Stimulated activated effector memory CD8-positive, alpha-beta T cell treated with anti-CD3 and anti-CD28 coated beads, Interleukin-12 subunit alpha, Interleukin-12 subunit beta, amount 100 ng/mL, for 72 hours (primary cell): ENCODE results near the gene DNAH8.

Source experiments
- ATAC-seq: fragments of 150-1000 bp; cut with Tn5 transposase; 2 replicates; pipeline ENCODE4 v1.10.0; 2021
- DNase-seq, 2 donors: peaks; one replicate each; pipeline ENCODE4 v3.0.0; 2021 to 2022; ENCODE audit warnings: low spot score in 2 of 2
- H3K27ac Mint-ChIP-seq: one replicate; pipeline ENCODE4 v1.8.0; 2022; ENCODE audit warnings: mild to moderate bottlenecking, mixed read lengths
- H3K36me3 Mint-ChIP-seq: one replicate; pipeline ENCODE4 v1.8.0; 2022; ENCODE audit warnings: mild to moderate bottlenecking, mixed read lengths
- H3K4me1 Mint-ChIP-seq: one replicate; pipeline ENCODE4 v1.8.0; 2022; ENCODE audit warnings: mixed read lengths
- H3K4me3 Mint-ChIP-seq: one replicate; pipeline ENCODE4 v1.8.0; 2022; ENCODE audit warnings: mild to moderate bottlenecking, mixed read lengths
- H3K9me3 Mint-ChIP-seq: one replicate; pipeline ENCODE4 v1.8.0; 2022; ENCODE audit warnings: mixed read lengths

DNAH8 gene

GRCh38 chr6:38715016-38715689, at the start of gene DNAH8:
TSS of gene DNAH8 (plus strand) at chr6:38715311. CDS start at chr6:38722810, 7,499 bp downstream.
- H3K9me3 Mint-ChIP-seq, result no peaks in the 10 kb centered on the region
- peaks cover 23% of the 10 kb centered on the region for H3K4me1 Mint-ChIP-seq
- peak within 1 kb of the TSS; percentile 56 for H3K4me3 Mint-ChIP-seq
- peak; percentile 84 for ATAC-seq
- H3K36me3 Mint-ChIP-seq, result no peaks in the 10 kb centered on the region
- peak; percentile 28 to 68 for DNase-seq
- H3K27ac Mint-ChIP-seq, result peak within 1 kb of the TSS; percentile 92

GRCh38 chr6:38671885-38672467, 43.1 kb upstream of the DNAH8 start:
- Mint-ChIP-seq H3K4me3 (no peak overlapping the region), H3K4me1 (peaks cover 28% of the 10 kb centered on the region), H3K27ac (peak overlapping the region; percentile 61), H3K9me3 (no peaks in the 10 kb centered on the region), H3K36me3 (peaks cover 32% of the 10 kb centered on the region)
- ATAC-seq (peak; percentile 92), DNase-seq (no peak)

GRCh38 chr6:38673397-38674165, 41.5 kb upstream of the DNAH8 start:
- Mint-ChIP-seq H3K27ac (peak overlapping the region; percentile 2), H3K4me1 (peaks cover 36% of the 10 kb centered on the region), H3K4me3 (no peak overlapping the region), H3K36me3 (peaks cover 48% of the 10 kb centered on the region), H3K9me3 (no peaks in the 10 kb centered on the region)
- DNase-seq (no peak), ATAC-seq (peak; percentile 60)

- Mint-ChIP-seq H3K36me3 (peaks cover 74% of the 10 kb centered on the region), H3K9me3 (no peaks in the 10 kb centered on the region), H3K4me1 (peaks cover 36% of the 10 kb centered on the region), H3K4me3 (no peak overlapping the region), H3K27ac (peak overlapping the region; percentile 68)
- no peak for DNase-seq
- no peak for ATAC-seq
Measured at GRCh38 chr6:38676236-38676973, 38.7 kb upstream of the DNAH8 start.

- peaks cover 80% of the 10 kb centered on the region for H3K36me3 Mint-ChIP-seq
- H3K9me3 Mint-ChIP-seq, result no peaks in the 10 kb centered on the region
- no peak overlapping the region for H3K4me3 Mint-ChIP-seq
- H3K27ac Mint-ChIP-seq, result peak overlapping the region; percentile 68
- DNase-seq (no peak), ATAC-seq (no peak)
- H3K4me1 Mint-ChIP-seq, result peaks cover 33% of the 10 kb centered on the region
Measured at GRCh38 chr6:38676974-38677544, 38.1 kb upstream of the DNAH8 start.

- Mint-ChIP-seq H3K36me3 (peaks cover 92% of the 10 kb centered on the region), H3K4me3 (no peak overlapping the region), H3K9me3 (no peaks in the 10 kb centered on the region), H3K27ac (peak overlapping the region; percentile 85), H3K4me1 (peaks cover 26% of the 10 kb centered on the region)
- ATAC-seq (no peak), DNase-seq (no peak)
Measured at GRCh38 chr6:38678178-38678760, 36.8 kb upstream of the DNAH8 start.

- Mint-ChIP-seq H3K4me1 (peaks cover 12% of the 10 kb centered on the region), H3K27ac (no peak overlapping the region), H3K4me3 (no peak overlapping the region), H3K9me3 (no peaks in the 10 kb centered on the region), H3K36me3 (peaks cover 96% of the 10 kb centered on the region)
- ATAC-seq (no peak), DNase-seq (no peak)
Measured at GRCh38 chr6:38679668-38680067, 35.4 kb upstream of the DNAH8 start.

GRCh38 chr6:38681850-38682249, 33.3 kb upstream of the DNAH8 start:
- H3K27ac Mint-ChIP-seq, result no peak overlapping the region
- H3K4me1 Mint-ChIP-seq, result peaks cover 8% of the 10 kb centered on the region
- H3K36me3 Mint-ChIP-seq, result peaks cover 88% of the 10 kb centered on the region
- no peak for DNase-seq
- no peak overlapping the region for H3K4me3 Mint-ChIP-seq
- ATAC-seq, result no peak
- no peaks in the 10 kb centered on the region for H3K9me3 Mint-ChIP-seq

GRCh38 chr6:38684237-38684636, 30.9 kb upstream of the DNAH8 start:
- no peak overlapping the region for H3K27ac Mint-ChIP-seq
- H3K4me3 Mint-ChIP-seq, result no peak overlapping the region
- peaks cover 66% of the 10 kb centered on the region for H3K36me3 Mint-ChIP-seq
- no peak for DNase-seq
- peaks cover 16% of the 10 kb centered on the region for H3K4me1 Mint-ChIP-seq
- no peaks in the 10 kb centered on the region for H3K9me3 Mint-ChIP-seq
- ATAC-seq, result no peak

GRCh38 chr6:38684904-38685303, 30.2 kb upstream of the DNAH8 start:
- no peak overlapping the region for H3K4me3 Mint-ChIP-seq
- no peaks in the 10 kb centered on the region for H3K9me3 Mint-ChIP-seq
- ATAC-seq (no peak), DNase-seq (no peak)
- peaks cover 20% of the 10 kb centered on the region for H3K4me1 Mint-ChIP-seq
- no peak overlapping the region for H3K27ac Mint-ChIP-seq
- peaks cover 60% of the 10 kb centered on the region for H3K36me3 Mint-ChIP-seq

GRCh38 chr6:38686270-38687042, 28.7 kb upstream of the DNAH8 start:
- Mint-ChIP-seq H3K27ac (peak overlapping the region; percentile 27), H3K36me3 (peaks cover 44% of the 10 kb centered on the region), H3K4me3 (no peak overlapping the region), H3K4me1 (peaks cover 20% of the 10 kb centered on the region), H3K9me3 (no peaks in the 10 kb centered on the region)
- no peak for ATAC-seq
- DNase-seq, result no peak

GRCh38 chr6:38687043-38687353, 28.1 kb upstream of the DNAH8 start:
- ATAC-seq, result no peak
- Mint-ChIP-seq H3K9me3 (no peaks in the 10 kb centered on the region), H3K4me3 (no peak overlapping the region), H3K4me1 (peaks cover 20% of the 10 kb centered on the region), H3K36me3 (peaks cover 39% of the 10 kb centered on the region), H3K27ac (no peak overlapping the region)
- DNase-seq, result no peak

GRCh38 chr6:38687549-38687948, 27.6 kb upstream of the DNAH8 start:
- no peak overlapping the region for H3K27ac Mint-ChIP-seq
- H3K36me3 Mint-ChIP-seq, result peaks cover 34% of the 10 kb centered on the region

GRCh38 chr6:38688579-38689087, 26.5 kb upstream of the DNAH8 start:
- Mint-ChIP-seq H3K36me3 (peaks cover 23% of the 10 kb centered on the region), H3K4me3 (no peak overlapping the region), H3K27ac (peak overlapping the region; percentile 56), H3K9me3 (no peaks in the 10 kb centered on the region), H3K4me1 (peaks cover 25% of the 10 kb centered on the region)
- DNase-seq (no peak), ATAC-seq (no peak)

More at GRCh38 chr6:38687549-38687948, 27.6 kb upstream of the DNAH8 start:
- DNase-seq (no peak), ATAC-seq (no peak)
- H3K9me3 Mint-ChIP-seq, result no peaks in the 10 kb centered on the region
- H3K4me1 Mint-ChIP-seq, result peaks cover 20% of the 10 kb centered on the region
- no peak overlapping the region for H3K4me3 Mint-ChIP-seq
